HT-29 (cell line): ENCODE measurements around the gene SAA4. TPM values are rescaled to one million over a fixed set of nuclear protein-coding genes. Genes with fewer than 3 reads are reported as not detected.
"Not testable (repeated sequence)": the region's sequence is repeated elsewhere in the genome, so short reads cannot be mapped to it uniquely, and the experiment has no call there.

Experiments used
- DNase-seq: peaks from one replicate; pipeline ENCODE4 v3.0.0-alpha.2; 2015; ENCODE audit warnings: low spot score
- small RNA-seq: library from RNA; depleted of rRNA; stranded (forward); fragments of <200 nt; gene quantifications from one replicate; pipeline ENCODE3, GENCODE V24; 2014
- total RNA-seq: library from RNA; depleted of rRNA; stranded (reverse); fragments of >200 nt; shearing (Covaris generic); gene quantifications from 2 replicates; pipeline ENCODE4 v1.2.3, GENCODE V29; 2014; rRNA removed

SAA4 gene
- total RNA-seq, 1 experiment from 2014 or later, result not detected

- not testable (repeated sequence) for DNase-seq
These were observed 46.9 kb downstream of the SAA4 start for GRCh38 chr11:18189476-18190245.

DNA sequence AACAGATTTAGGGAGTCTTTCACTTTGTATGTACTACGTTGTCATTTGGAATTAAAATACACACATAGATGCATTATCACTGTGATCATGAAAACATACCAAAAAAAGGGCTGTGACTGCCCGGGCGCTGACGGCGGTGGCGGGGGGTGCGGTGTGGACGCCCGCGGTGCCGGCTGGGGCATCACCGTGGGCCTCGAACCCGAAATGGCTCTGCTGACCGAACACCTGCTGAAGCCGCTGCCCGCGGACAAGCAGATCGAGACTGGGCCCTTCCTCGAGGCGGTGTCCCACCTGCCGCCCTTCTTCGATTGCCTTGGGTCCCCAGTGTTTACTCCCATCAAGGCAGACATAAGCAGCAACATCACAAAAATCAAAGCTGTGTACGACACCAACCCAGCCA is 47.8 kb downstream of the SAA4 start:
- no peak for DNase-seq

Small RNAs within 50 kb of the gene (small RNA-seq; reads per million reads assigned to genes)
- gene RNA5SP333 (not detected), gene RNA5SP334 (not detected)

Other genes starting within 250 kb of the SAA4 start
- gene SERGEF, start 223.8 kb downstream of the SAA4 start, total RNA-seq, result 26.0 and 30.9 TPM in 2 replicates
- 0.03 and 0.10 TPM in 2 replicates for gene TPH1, start 190.5 kb downstream of the SAA4 start, total RNA-seq
- 16.5 and 24.0 TPM in 2 replicates for gene SAAL1, start 130.7 kb downstream of the SAA4 start, total RNA-seq
- not detected in 2 replicates for gene MRGPRX3, start 104.2 kb downstream of the SAA4 start, total RNA-seq
- gene MRGPRX4, start 64.0 kb downstream of the SAA4 start, total RNA-seq, result not detected in 2 replicates
- gene SAA2, start 11.9 kb upstream of the SAA4 start, total RNA-seq, result not detected in 2 replicates
- not detected in 2 replicates for gene SAA1, start 29.5 kb upstream of the SAA4 start, total RNA-seq
- gene HPS5, start 85.3 kb upstream of the SAA4 start, total RNA-seq, result 8.6 and 10.3 TPM in 2 replicates
- gene GTF2H1, start 85.8 kb upstream of the SAA4 start, total RNA-seq, result 50.7 and 55.4 TPM in 2 replicates
- gene LDHA, start 157.8 kb upstream of the SAA4 start, total RNA-seq, result 295 and 327 TPM in 2 replicates
- not detected in 2 replicates for gene LDHC, start 175.5 kb upstream of the SAA4 start, total RNA-seq
- gene LDHAL6A, start 219.1 kb upstream of the SAA4 start, total RNA-seq, result not detected in 2 replicates